HepG2 (cell line): ENCODE results near the gene METTL26. TPM values are rescaled to one million over a fixed set of nuclear protein-coding genes. Genes with fewer than 3 reads are reported as not detected.
A peak's percentile ranks its signal among the peaks of the same experiment; 100 is the strongest.

Source experiments
- ATAC-seq: fragments of 200-7000 bp; cut with Tn5 transposase; 3 replicates; pipeline ENCODE4 v1.9.1; 2020; ENCODE audit warnings: mild to moderate bottlenecking, moderate library complexity
- BruUV-seq: library from RNA; stranded (reverse); fragments of 400-500 nt; replicated peaks from 2 replicates; lab custom pipeline; 2021; lab: Mats Ljungman, UMichigan
- CTCF ChIA-PET: fragments of 300-600 bp; formaldehyde crosslinking; extraction: SDS; loops from one replicate; lab custom pipeline; 2021; ENCODE audit warnings: low total read pairs, inconsistent platforms, low intra/inter-chr PET ratio; lab: Yijun Ruan, JAX
- POLR2A ChIA-PET: fragments of 350-600 bp; sonication (Branson Sonifier 250); formaldehyde crosslinking; loops from one replicate; lab custom pipeline; 2020; ENCODE audit warnings: antibody characterized with exemption, inconsistent platforms; lab: Yijun Ruan, JAX
- DNase-seq: peaks from one replicate; pipeline ENCODE4 v3.0.0-alpha.2; 2015; ENCODE audit warnings: low spot score
- FAIRE-seq: peaks from 3 replicates; lab custom pipeline; 2011; peaks lifted over from hg19 to GRCh38; lab: Jason Lieb, UNC
- H2AFZ ChIP-seq: one replicate; pipeline ENCODE4 v1.6.1; 2011; ENCODE audit warnings: low read length, inconsistent platforms
- H3K27ac ChIP-seq: fragments of 300-600 bp; 3 replicates; pipeline ENCODE4 v1.8.0; 2011; ENCODE audit warnings: mixed run types, mild to moderate bottlenecking, mixed read lengths, low read length, inconsistent platforms; ENCODE audit not compliant: insufficient read depth; ENCODE audit errors: extremely low read length
- H3K27me3 ChIP-seq, 2 experiments: fragments of 200-600 bp in 1 of 2; 2 replicates in 1 of 2; 3 replicates in 1 of 2; pipeline versions ENCODE4 v1.6.0 to v1.8.0; 2011; ENCODE audit warnings: low read length in 2 of 2, mild to moderate bottlenecking in 2 of 2, moderate library complexity in 2 of 2, inconsistent platforms in 1 of 2; ENCODE audit not compliant: insufficient read depth in 2 of 2, control insufficient read depth in 1 of 2
- H3K36me3 ChIP-seq, 2 experiments: fragments of 200-600 bp in 1 of 2; replicated peaks in 1 of 2; 2 replicates in 1 of 2; 3 replicates in 1 of 2; pipeline versions ENCODE4 v1.5.1 to v1.8.0; 2011; ENCODE audit warnings: low read length in 2 of 2, inconsistent platforms in 1 of 2; ENCODE audit not compliant: insufficient read depth in 2 of 2, control insufficient read depth in 1 of 2
- H3K4me1 ChIP-seq: 2 replicates; pipeline ENCODE4 v1.5.1; 2012; ENCODE audit warnings: low read length, inconsistent platforms; ENCODE audit not compliant: insufficient read depth
- H3K4me2 ChIP-seq: 2 replicates; pipeline ENCODE4 v1.6.0; 2011; ENCODE audit warnings: low read depth, low read length, inconsistent platforms
- H3K4me3 ChIP-seq, 3 experiments: fragments of 200-600 bp in 1 of 3; sonication (generic), shearing (Covaris generic) in 1 of 3; replicated peaks in 1 of 3; 2 replicates each; pipeline ENCODE4 v1.5.1; 2011 to 2016; ENCODE audit warnings: low read length in 3 of 3, inconsistent platforms in 2 of 3, low read depth in 2 of 3, mild to moderate bottlenecking in 2 of 3, control low read depth in 1 of 3, mixed read lengths in 1 of 3; ENCODE audit not compliant: insufficient read depth in 1 of 3
- H3K79me2 ChIP-seq: one replicate; pipeline ENCODE4 v1.6.1; 2011; ENCODE audit warnings: low read length, inconsistent platforms; ENCODE audit not compliant: insufficient read depth
- H3K9ac ChIP-seq: 2 replicates; pipeline ENCODE4 v1.6.0; 2011; ENCODE audit warnings: mild to moderate bottlenecking, low read depth, low read length, inconsistent platforms; ENCODE audit not compliant: insufficient read depth
- H3K9me3 ChIP-seq: 2 replicates; pipeline ENCODE4 v1.5.1; 2012; ENCODE audit warnings: mild to moderate bottlenecking, low read length
- H4K20me1 ChIP-seq: 2 replicates; pipeline ENCODE4 v1.6.0; 2011; ENCODE audit warnings: inconsistent platforms, mild to moderate bottlenecking, low read length, moderate library complexity; ENCODE audit not compliant: insufficient read depth
- AGO2 ChIP-seq: fragments of 200-400 bp; formaldehyde crosslinking; optimal IDR thresholded peaks from 2 replicates; pipeline ENCODE3; 2017; ENCODE audit warnings: mild to moderate bottlenecking, low read depth, low read length, moderate library complexity
- HNRNPL ChIP-seq: fragments of 200-400 bp; formaldehyde crosslinking; IDR thresholded peaks from 2 replicates; pipeline ENCODE4 v1.6.1; 2017; ENCODE audit warnings: mild to moderate bottlenecking, low read depth, low read length
- HOXA3 ChIP-seq: sonication (generic); formaldehyde crosslinking; IDR thresholded peaks from 2 replicates; pipeline ENCODE4 v1.5.0; 2020; ENCODE audit warnings: missing genetic modification reagents
- RBFOX2 ChIP-seq: fragments of 200-400 bp; formaldehyde crosslinking; IDR thresholded peaks from 2 replicates; pipeline ENCODE4 v1.6.1; 2017; ENCODE audit warnings: low read depth, mild to moderate bottlenecking, low read length
- RFX1 ChIP-seq: fragments of 450-650 bp; IDR thresholded peaks from 2 replicates; pipeline ENCODE4 v1.6.1; 2017
- ZNF598 ChIP-seq: sonication (generic); formaldehyde crosslinking; IDR thresholded peaks from 2 replicates; pipeline ENCODE4 v1.5.1; 2020; ENCODE audit warnings: mild to moderate bottlenecking, missing genetic modification reagents, borderline replicate concordance
- ZNF83 ChIP-seq: sonication (generic); formaldehyde crosslinking; IDR thresholded peaks from 2 replicates; pipeline ENCODE4 v1.4.0; 2020; ENCODE audit warnings: missing genetic modification reagents, mild to moderate bottlenecking, borderline replicate concordance
- WGBS: methylation state at CpG from one replicate; pipeline ENCODE4 v1.1.6; 2017; ENCODE audit warnings: low lambda C conversion rate; 5-methylcytosine and 5-hydroxymethylcytosine counted together
- in situ Hi-C: cut with HindIII; loops from 2 replicates; pipeline ENCODE4 v1.10.0; 2017; ENCODE audit warnings: low pct_unique_long_range_greater_than_20kb; ENCODE audit not compliant: extremely low pct_ligation_motif_present
- intact Hi-C: fragments of 100-400 bp; cut with micrococcal nuclease; formaldehyde crosslinking; loops from one replicate; pipeline ENCODE4 v1.10.0; 2022; ENCODE audit not compliant: unreplicated experiment
- polyA plus RNA-seq, 8 experiments: library from polyadenylated mRNA; depleted of rRNA in 3 of 8; stranded (reverse) in 7 of 8; unstranded in 1 of 8; fragments of >200 nt; fragmentation: Illumina TruSeq in 4 of 8; extraction: Trizol in 4 of 8; gene quantifications; 2 replicates each; pipeline versions ENCODE4 v1.2.1 to v1.2.3, GENCODE V29; 2011 to 2016; ENCODE audit warnings: low read depth in 4 of 8, missing spikeins in 1 of 8, mixed read lengths in 1 of 8; ENCODE audit not compliant: insufficient read depth in 1 of 8
- total RNA-seq, 5 experiments: library from RNA; depleted of rRNA; stranded (reverse); fragments of >200 nt; fragmentation: Illumina TruSeq; extraction: Trizol; gene quantifications; 2 replicates each; pipeline ENCODE4 v1.2.3, GENCODE V29; 2016; ENCODE audit warnings: low read depth in 1 of 5
- TF ChIP-seq, protein P1 (sequence below): IDR thresholded peaks from 2 replicates; pipeline ENCODE4 v1.6.1; 2018; ENCODE audit warnings: missing genetic modification reagents, mild to moderate bottlenecking, missing compliant biosample characterization

Gene METTL26
- total and polyA plus RNA-seq, 2 of the 13 experiments (the other 11 are each of a cell fraction or from before 2014, with no cell fraction given), result 65.5 to 70.1 TPM

DNA sequence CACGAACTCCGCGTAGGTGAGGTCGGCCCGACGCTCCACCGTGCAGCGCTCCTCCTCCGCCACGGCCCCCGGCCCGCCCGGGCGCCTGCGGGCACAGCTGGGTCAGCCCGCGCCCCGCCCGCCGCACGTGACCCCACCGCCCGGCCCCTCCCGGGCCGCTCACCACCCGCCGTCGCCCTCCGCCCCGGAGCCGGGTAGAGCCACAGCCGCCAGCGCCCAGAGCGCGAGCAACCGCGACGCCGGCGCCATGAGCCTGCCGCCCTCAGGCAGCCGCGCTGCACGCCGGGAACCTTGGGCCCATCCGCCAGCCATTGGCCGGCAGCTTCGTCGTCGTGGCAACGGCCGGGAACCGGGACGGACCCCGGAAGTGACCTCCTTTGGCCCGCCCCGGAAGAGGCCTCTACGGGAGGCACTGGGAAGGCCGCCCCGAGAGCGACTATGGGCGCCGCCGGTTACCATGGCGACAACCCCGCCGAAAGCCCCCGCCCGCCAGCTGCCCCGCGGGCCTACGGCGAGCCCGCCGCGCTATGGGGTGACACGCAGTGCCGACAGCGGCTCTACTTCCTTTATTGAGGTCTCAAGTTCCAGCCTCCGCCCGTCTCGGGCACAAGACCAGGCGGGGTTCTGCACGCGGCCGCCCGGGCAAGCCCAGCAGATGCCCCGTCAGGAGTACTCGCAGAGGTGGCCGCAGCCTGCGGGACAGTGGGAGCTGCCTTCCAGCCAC lies 48.1 kb upstream of the METTL26 start, which contains the start of gene JMJD8:
Gene JMJD8 (minus strand): TSS at position 264 of the 724 bp plus-strand sequence. CDS start 15 bp downstream, at position 249.
- WGBS, result 98% methylated on average over 67 of the region's 91 CpGs

More for the DNA sequence above, 48.1 kb upstream of the METTL26 start, which contains the start of gene JMJD8:
- no TSS peak for BruUV-seq
- ChIA-PET CTCF (no interaction called here), POLR2A (no interaction called here)
- no peaks in the 10 kb centered on the region for H3K9me3 ChIP-seq
- TF ChIP-seq ZNF598 (CRISPR knock-in tag) (no peak), AGO2 (peak; percentile 18), HOXA3 (no peak), ZNF83 (no peak), RBFOX2 (peak; percentile 15), RFX1 (peak; percentile 48; the same call in 1 of the 2 replicates), HNRNPL (0 out of 2 replicates have a peak, but pooled peaks have one; percentile 17)
- TF ChIP-seq, protein P1, sequence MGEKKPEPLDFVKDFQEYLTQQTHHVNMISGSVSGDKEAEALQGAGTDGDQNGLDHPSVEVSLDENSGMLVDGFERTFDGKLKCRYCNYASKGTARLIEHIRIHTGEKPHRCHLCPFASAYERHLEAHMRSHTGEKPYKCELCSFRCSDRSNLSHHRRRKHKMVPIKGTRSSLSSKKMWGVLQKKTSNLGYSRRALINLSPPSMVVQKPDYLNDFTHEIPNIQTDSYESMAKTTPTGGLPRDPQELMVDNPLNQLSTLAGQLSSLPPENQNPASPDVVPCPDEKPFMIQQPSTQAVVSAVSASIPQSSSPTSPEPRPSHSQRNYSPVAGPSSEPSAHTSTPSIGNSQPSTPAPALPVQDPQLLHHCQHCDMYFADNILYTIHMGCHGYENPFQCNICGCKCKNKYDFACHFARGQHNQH, result no peak
- H3K4me1 ChIP-seq, result peaks cover 23% of the 10 kb centered on the region
- no peak within 1 kb of the TSS for H3K4me2 ChIP-seq
- no peak within 1 kb of the TSS for H3K9ac ChIP-seq
- no peak within 1 kb of the TSS for H3K27ac ChIP-seq
- peaks cover 11 to 20% of the 10 kb centered on the region in 2 experiments; a peak in 4 of 5 replicates for H3K36me3 ChIP-seq
- FAIRE-seq (no peak), DNase-seq (no peak), ATAC-seq (no peak)
- H4K20me1 ChIP-seq, result 0 out of 2 replicates have a peak, but pooled peaks cover 3% of the 10 kb centered on the region
- in situ Hi-C loops (no loop called here), intact Hi-C loops (no loop called here)
- no peaks in the 10 kb centered on the region; a peak in 1 of 5 replicates for H3K27me3 ChIP-seq
- H3K79me2 ChIP-seq, result peaks cover 18% of the 10 kb centered on the region
- no peak within 1 kb of the TSS for H2AFZ ChIP-seq
- H3K4me3 ChIP-seq, result no peak within 1 kb of the TSS
